Astrocyte of the spinal cord (primary cell): ENCODE measurements around the gene WTAP.
"Not testable (repeated sequence)": the region's sequence is repeated elsewhere in the genome, so short reads cannot be mapped to it uniquely, and the experiment has no call there.

ENCODE experiments used
- DNase-seq: peaks from one replicate; pipeline ENCODE4 v3.0.0; 2011; ENCODE audit warnings: low read depth, low spot score
- H3K4me3 ChIP-seq: 2 replicates; pipeline ENCODE4 v1.5.1; 2011; ENCODE audit warnings: low read depth, mild to moderate bottlenecking, low read length, moderate library complexity
- CTCF ChIP-seq: IDR thresholded peaks from 2 replicates; pipeline ENCODE4 v1.5.1; 2012; ENCODE audit warnings: low read depth, mild to moderate bottlenecking, low read length, inconsistent platforms
- in situ Hi-C: cut with HindIII; loops from 2 replicates; pipeline ENCODE4 v1.10.0; 2017; ENCODE audit warnings: low sequenced_read_pairs

WTAP gene

GRCh38 chr6:159727717-159728445 lies 575 bp downstream of the WTAP start:
- TF ChIP-seq CTCF, result no peak
- peak overlapping the region; percentile 86 for H3K4me3 ChIP-seq
- in situ Hi-C loops, result no loop called here
- DNase-seq, result peak; percentile 52

GRCh38 chr6:159728531-159728964 lies 1.2 kb downstream of the WTAP start:
- H3K4me3 ChIP-seq, result peak overlapping the region; percentile 86
- no peak for TF ChIP-seq CTCF
- peak; percentile 16 for DNase-seq
- in situ Hi-C loops, result no loop called here

- peak overlapping the region; percentile 86 for H3K4me3 ChIP-seq
- no peak for TF ChIP-seq CTCF
- peak; percentile 25 for DNase-seq
- in situ Hi-C loops, result no loop called here
Measured at GRCh38 chr6:159729598-159730331, 2.5 kb downstream of the WTAP start.

- H3K4me3 ChIP-seq, result no peak overlapping the region
- in situ Hi-C loops, result no loop called here
Measured at GRCh38 chr6:159730332-159730676, 3.0 kb downstream of the WTAP start.

GRCh38 chr6:159732550-159732949 lies 5.2 kb downstream of the WTAP start:
- in situ Hi-C loops, DNase-seq, H3K4me3 ChIP-seq: not testable (repeated sequence)

More at GRCh38 chr6:159730332-159730676, 3.0 kb downstream of the WTAP start:
- no peak for TF ChIP-seq CTCF
- no peak for DNase-seq

GRCh38 chr6:159733395-159733794 lies 6.1 kb downstream of the WTAP start:
- DNase-seq, in situ Hi-C loops: not testable (repeated sequence)

GRCh38 chr6:159736908-159737307 lies 9.6 kb downstream of the WTAP start:
- DNase-seq, result no peak
- TF ChIP-seq CTCF, result no peak
- in situ Hi-C loops, result no loop called here
- no peak overlapping the region for H3K4me3 ChIP-seq

More at GRCh38 chr6:159733395-159733794, 6.1 kb downstream of the WTAP start:
- not testable (repeated sequence) for H3K4me3 ChIP-seq
